Stimulated activated naive CD8-positive, alpha-beta T cell treated with anti-CD3 and anti-CD28 coated beads, Interleukin-15, Interleukin-2, amounts not matched to agents 100 U/mL and 50 U/mL, for 24 hours (primary cell): ENCODE data around the gene IL26.
A peak's percentile ranks its signal among the peaks of the same experiment; 100 is the strongest.
"Not testable (repeated sequence)": the region's sequence is repeated elsewhere in the genome, so short reads cannot be mapped to it uniquely, and the experiment has no call there.

Source experiments
- ATAC-seq: fragments of 150-1000 bp; cut with Tn5 transposase; one replicate; pipeline ENCODE4 v1.10.0; 2021
- DNase-seq: peaks from one replicate; pipeline ENCODE4 v3.0.0; 2021

The IL26 gene

GRCh38 chr12:68199127-68199526 is 26.5 kb downstream of the IL26 start:
- ATAC-seq = no peak
- no peak for DNase-seq

DNA sequence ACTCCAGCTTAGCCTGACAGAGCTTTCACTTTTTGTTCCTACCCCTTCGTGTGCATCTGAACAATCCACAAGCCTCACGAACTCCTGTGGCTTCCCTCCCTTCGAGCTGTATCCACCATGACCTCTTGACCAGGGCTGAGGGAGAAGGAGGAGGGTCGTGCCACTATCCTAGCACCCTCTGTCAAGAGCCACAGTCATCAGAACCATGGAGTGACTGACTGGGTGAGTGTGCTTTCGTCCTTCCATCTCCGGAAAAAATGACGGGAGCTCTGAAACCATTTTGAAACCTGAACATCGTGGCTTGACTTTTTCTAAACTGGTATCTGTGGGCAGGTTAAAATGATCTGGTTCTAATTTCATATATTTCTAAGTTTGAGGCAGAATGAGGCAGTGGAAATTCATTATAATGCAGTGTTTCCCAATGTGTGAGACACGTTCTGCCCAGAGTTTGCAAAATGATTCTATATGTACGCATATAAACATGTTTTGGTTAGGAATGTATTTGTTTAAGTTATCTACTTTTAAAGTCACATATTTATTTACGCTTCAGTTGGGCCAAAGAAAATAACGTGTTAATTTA is 27.0 kb downstream of the IL26 start:
- peak; percentile 40 for DNase-seq
- peak; percentile 78 for ATAC-seq

- no peak for ATAC-seq
These were observed 35.3 kb downstream of the IL26 start for GRCh38 chr12:68190301-68190700.

GRCh38 chr12:68189821-68190242 is 35.8 kb downstream of the IL26 start:
- DNase-seq (peak; percentile 30), ATAC-seq (peak; percentile 93)

More at GRCh38 chr12:68190301-68190700, 35.3 kb downstream of the IL26 start:
- DNase-seq = no peak

- DNase-seq (no peak), ATAC-seq (no peak)
These were observed 40.0 kb downstream of the IL26 start for GRCh38 chr12:68185598-68185997.

DNA sequence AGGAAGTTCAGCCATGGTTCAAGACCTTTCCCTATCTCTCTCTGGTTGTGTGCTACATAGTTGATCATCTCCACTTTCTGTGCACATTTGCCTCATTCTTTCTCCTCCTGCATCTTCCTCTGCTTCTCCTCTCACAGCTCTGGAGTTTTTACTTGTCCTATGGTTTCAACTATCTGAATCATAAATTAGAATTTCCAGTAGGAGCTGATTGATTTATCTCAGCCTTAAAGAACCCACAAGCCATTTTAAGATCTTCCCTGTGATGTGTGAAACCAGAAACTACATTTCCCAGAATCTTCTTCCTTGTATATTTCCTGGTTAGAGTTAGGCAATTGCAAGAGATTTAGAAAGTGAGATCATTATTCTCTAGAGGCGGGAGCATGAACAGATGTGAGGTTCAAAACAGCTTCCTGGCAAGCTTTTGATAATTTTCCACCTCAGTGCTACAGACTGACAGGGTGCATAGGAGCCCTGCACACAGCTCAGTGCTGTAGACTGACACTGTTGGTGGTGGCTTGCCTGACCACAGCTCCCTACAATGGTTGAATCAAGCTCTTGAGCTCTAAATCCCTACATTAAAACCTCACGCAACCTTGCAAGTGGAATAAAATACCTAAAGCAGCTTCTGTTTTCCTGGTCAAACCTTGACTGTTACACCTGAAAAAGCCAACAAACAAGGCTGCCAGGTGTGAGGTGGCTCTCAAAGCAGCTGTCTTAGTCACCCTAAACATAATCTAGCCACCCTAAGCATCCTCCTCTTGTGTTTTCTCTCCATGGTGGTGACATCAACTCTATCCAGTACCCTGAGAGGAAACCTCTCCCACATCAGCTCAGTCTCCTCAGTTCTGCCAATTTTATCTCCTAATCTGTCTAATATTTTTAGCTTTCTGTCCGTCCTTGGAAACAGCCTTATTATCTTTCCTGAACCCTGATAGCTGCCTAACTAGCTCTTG is 44.5 kb downstream of the IL26 start:
- ATAC-seq (peak; percentile 96), DNase-seq (peak; percentile 50)

GRCh38 chr12:68178774-68179439 is 46.7 kb downstream of the IL26 start:
- no peak for ATAC-seq

DNA sequence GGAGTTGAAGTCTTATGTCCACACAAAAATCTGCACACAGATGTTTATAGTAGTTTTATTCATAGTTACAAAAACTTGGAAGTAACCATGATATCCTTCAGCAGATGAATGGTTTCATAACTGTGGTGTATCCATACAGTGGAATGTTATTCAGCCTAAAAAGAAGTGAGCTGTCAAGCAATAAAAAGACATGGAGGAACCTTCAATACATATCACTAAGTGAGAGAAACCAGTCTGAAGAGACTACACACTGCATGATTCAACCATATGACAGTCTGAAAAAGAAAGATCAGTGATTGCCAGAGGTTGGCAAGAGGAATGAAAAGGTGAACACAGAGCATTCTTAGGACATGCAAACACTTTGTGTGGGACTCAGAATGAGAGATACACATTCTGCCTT is 47.4 kb downstream of the IL26 start:
- no peak for ATAC-seq
- no peak for DNase-seq

More at GRCh38 chr12:68178774-68179439, 46.7 kb downstream of the IL26 start:
- peak; percentile 27 for DNase-seq

GRCh38 chr12:68177562-68177961 is 48.0 kb downstream of the IL26 start:
- ATAC-seq (no peak), DNase-seq (no peak)

- DNase-seq = no peak
- ATAC-seq = no peak
These were observed 49.4 kb downstream of the IL26 start for GRCh38 chr12:68176257-68176656.

DNA sequence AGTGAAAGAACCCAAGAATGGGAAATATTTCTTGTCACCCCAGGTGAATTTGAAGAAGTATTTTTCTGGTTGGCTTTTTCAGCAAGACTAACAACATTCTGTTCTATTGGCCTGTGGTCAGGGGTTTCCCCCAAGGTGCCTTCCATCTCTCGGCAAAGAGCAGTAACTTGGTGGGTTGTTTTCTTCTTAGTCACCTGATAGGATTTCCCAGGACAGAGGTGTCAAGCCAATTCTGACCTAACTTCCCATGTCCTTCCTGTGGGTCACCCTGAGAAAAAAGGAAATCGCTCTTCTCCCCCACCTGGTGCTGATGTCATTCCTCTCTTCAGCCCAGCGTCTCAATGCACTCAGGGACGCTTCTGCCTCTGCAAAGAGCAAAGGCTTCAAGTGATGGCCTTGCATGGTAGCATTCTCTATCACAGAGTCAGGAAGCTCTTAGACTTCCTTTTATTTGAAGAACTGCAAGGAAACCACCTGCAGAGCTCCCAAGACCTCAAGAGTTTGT is 50.0 kb downstream of the IL26 start:
- ATAC-seq = peak; percentile 89
- DNase-seq = peak; percentile 71

- ATAC-seq, DNase-seq: not testable (repeated sequence)
These were observed 50.8 kb downstream of the IL26 start for GRCh38 chr12:68174761-68175160.

DNA sequence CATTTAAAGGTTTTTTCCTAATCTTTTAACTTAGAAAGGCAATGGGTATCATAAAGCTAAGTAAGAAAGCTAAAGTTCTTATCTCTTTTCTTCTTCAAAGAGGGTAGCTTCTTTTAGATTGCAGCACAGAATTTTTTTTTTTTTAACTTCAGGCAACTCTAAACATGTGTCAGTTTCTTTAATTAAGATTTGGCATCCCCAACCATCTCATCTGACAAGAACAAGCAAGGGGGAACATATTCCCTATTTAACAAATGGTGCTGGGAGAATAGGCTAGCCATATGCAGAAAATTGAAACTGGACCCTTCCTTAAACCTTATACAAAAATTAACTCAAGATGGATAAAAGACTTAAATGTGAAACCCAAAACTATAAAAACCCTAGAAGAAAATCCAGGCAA is 51.8 kb downstream of the IL26 start:
- ATAC-seq = no peak
- no peak for DNase-seq

GRCh38 chr12:68170726-68171125 is 54.9 kb downstream of the IL26 start:
- DNase-seq (no peak), ATAC-seq (no peak)

DNA sequence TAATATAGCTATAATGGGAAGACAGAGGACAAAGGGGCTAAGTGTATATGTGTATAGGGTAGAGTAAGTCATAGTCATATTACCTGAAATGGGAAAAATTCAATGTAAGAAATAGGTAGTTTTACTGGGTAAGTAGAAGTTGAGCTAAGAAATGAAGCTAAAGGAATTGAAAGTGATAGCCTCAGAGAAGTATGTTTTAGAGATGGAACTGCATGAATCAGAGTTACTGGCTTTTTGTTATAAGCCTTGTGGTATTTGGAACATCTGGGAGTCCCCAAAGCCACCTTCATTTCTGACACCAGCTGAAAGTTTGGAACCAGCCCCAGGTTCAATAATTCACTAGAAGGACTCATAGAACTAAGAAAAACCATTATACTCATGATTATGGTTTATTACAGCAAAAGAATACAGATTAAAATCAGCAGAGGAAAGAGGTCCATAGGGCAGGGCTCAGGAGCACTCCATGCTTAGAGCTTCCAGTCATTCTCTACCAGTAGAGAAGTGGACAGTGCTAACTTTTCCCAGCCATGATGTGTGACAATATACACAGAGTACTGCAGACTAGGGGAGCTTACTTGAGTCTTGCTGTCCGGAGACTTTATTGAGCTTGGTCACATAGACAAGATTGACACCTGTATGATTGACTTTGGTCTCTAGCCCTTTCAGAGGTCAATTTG is 56.3 kb downstream of the IL26 start:
- peak; percentile 46 for ATAC-seq

GRCh38 chr12:68166317-68166831 is 59.2 kb downstream of the IL26 start:
- ATAC-seq = no peak
- no peak for DNase-seq

More for the DNA sequence above, 56.3 kb downstream of the IL26 start:
- no peak for DNase-seq

DNA sequence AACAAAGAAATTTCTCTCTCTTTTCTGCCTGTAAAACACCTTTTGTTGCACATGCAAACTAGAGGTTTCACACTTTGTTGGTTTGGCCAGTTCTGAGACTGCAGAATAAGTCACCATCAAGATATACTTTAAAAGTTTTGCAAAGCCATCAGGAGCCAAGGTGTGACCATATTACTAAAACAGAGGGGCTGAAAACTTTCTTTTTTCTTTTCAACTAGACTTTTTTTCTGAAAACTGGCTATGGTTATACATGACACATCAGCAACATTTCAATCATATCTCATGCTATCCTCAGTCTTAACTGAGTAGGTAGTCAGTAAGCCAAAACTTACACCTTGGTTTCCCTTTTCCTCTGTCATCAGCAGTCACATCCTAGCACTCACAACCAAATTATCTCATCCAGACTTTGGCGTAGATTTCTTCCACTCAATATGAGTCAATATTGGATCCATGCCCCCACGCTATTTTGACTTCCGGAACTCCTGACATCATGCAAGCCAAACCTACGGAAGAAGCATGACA is 62.0 kb downstream of the IL26 start:
- ATAC-seq (peak; percentile 82), DNase-seq (no peak)

GRCh38 chr12:68162374-68162773 is 63.2 kb downstream of the IL26 start:
- ATAC-seq (no peak), DNase-seq (no peak)

DNA sequence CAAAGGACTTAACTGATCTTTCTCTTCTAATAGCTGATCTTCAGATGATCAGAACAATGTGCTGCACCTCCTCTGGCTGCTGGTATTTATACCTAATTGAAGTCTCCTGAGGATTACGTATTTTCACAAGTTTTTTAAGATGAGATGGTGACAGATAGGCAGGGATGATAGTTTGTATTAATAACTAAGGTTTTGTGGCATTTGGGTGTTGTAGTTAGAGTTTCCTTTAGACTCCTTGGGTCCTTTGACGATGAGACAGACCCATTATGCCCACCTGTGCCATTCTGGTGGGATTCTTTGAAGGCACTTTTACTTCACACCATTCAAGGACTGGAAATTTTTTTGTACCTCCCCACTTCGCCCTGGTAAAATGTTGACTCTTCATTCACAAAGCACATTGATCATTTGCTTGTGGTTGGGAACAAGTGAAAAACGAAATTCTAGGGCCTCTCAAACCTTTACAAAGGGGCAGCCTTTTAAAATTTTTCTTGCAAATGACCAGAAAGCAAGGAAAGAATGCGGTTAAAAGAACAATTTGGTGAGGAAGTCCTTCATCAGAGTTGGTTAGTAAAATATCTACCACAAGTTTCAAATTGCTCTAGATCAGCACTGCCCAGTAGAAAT is 65.8 kb downstream of the IL26 start, which contains the start of gene IFNG:
Gene IFNG, minus strand, starts transcription at position 60 of the 624 bp plus-strand sequence. CDS start 125 bp downstream, outside the sequence.
- ATAC-seq (peak; percentile 65), DNase-seq (no peak)

GRCh38 chr12:68158432-68158831 is 67.2 kb downstream of the IL26 start:
- ATAC-seq (no peak), DNase-seq (no peak)

GRCh38 chr12:68157380-68157779 is 68.2 kb downstream of the IL26 start:
- DNase-seq = peak; percentile 39
- ATAC-seq = peak; percentile 61
